SK-N-MC (cell line): ENCODE measurements around the gene TINCR.
"Not testable (repeated sequence)": the region's sequence is repeated elsewhere in the genome, so short reads cannot be mapped to it uniquely, and the experiment has no call there.

ENCODE experiments used
- EZH2 ChIP-seq: fragments of 200-600 bp; sonication (generic); IDR thresholded peaks from one replicate; pipeline ENCODE4 v1.6.1; 2017; ENCODE audit warnings: antibody characterized with exemption
- FOXP2 ChIP-seq: optimal IDR thresholded peaks from 2 replicates; pipeline ENCODE3; 2011; ENCODE audit warnings: mild to moderate bottlenecking, moderate library complexity; ENCODE audit not compliant: insufficient read depth; ENCODE audit errors: extremely low read length, control extremely low read depth
- POLR2AphosphoS5 ChIP-seq: IDR thresholded peaks from 2 replicates; pipeline ENCODE4 v1.6.1; 2012; ENCODE audit warnings: mild to moderate bottlenecking, low read depth, low read length, borderline replicate concordance

GRCh38 chr19:5536982-5537579, 30.7 kb downstream of the TINCR start:
- TF ChIP-seq EZH2, POLR2AphosphoS5, FOXP2: not testable (repeated sequence)
